SK-MEL-5 (cell line): ENCODE results near the gene APBB1IP. TPM values are rescaled to one million over a fixed set of nuclear protein-coding genes. Genes with fewer than 3 reads are reported as not detected.

Source experiments
- DNase-seq: peaks from one replicate; pipeline ENCODE4 v3.0.0-alpha.2; 2016; ENCODE audit warnings: low read depth, low spot score
- in situ Hi-C: cut with HindIII; loops from 2 replicates; pipeline ENCODE4 v1.10.0; 2016; ENCODE audit warnings: low sequenced_read_pairs, high pct_unique_total_duplicates, low pct_unique_long_range_greater_than_20kb
- total RNA-seq: library from RNA; depleted of rRNA; stranded (reverse); fragments of >200 nt; shearing (Covaris generic); gene quantifications from 2 replicates; pipeline ENCODE4 v1.2.3, GENCODE V29; 2014

Gene APBB1IP
- total RNA-seq, 1 experiment from 2014 or later: not detected

- no peak for DNase-seq
- in situ Hi-C loops: no loop called here
These were observed 597 bp downstream of the APBB1IP start for GRCh38 chr10:26438534-26439341.

- in situ Hi-C loops: no loop called here
- DNase-seq: no peak
These were observed 1.4 kb downstream of the APBB1IP start for GRCh38 chr10:26439406-26440087.

GRCh38 chr10:26440088-26440470 is 1.9 kb downstream of the APBB1IP start:
- DNase-seq: no peak

GRCh38 chr10:26441491-26442214 is 3.5 kb downstream of the APBB1IP start:
- in situ Hi-C loops: no loop called here
- no peak for DNase-seq

More at GRCh38 chr10:26440088-26440470, 1.9 kb downstream of the APBB1IP start:
- in situ Hi-C loops: no loop called here

GRCh38 chr10:26445411-26446031 is 7.4 kb downstream of the APBB1IP start:
- in situ Hi-C loops: no loop called here
- DNase-seq: no peak

GRCh38 chr10:26446258-26446657 is 8.1 kb downstream of the APBB1IP start:
- in situ Hi-C loops: no loop called here
- DNase-seq: no peak

- in situ Hi-C loops: no loop called here
- no peak for DNase-seq
These were observed 10.2 kb downstream of the APBB1IP start for GRCh38 chr10:26448292-26448691.

GRCh38 chr10:26448706-26449435 is 10.7 kb downstream of the APBB1IP start:
- DNase-seq: no peak
- in situ Hi-C loops: no loop called here

- in situ Hi-C loops: no loop called here
- no peak for DNase-seq
These were observed 11.6 kb downstream of the APBB1IP start for GRCh38 chr10:26449726-26450125.

- DNase-seq: no peak
- in situ Hi-C loops: no loop called here
These were observed 13.8 kb downstream of the APBB1IP start for GRCh38 chr10:26451903-26452302.

GRCh38 chr10:26453850-26454249 is 15.7 kb downstream of the APBB1IP start:
- in situ Hi-C loops: no loop called here
- DNase-seq: no peak

- in situ Hi-C loops: no loop called here
- no peak for DNase-seq
These were observed 16.8 kb downstream of the APBB1IP start for GRCh38 chr10:26454891-26455290.

GRCh38 chr10:26455567-26456315 is 17.6 kb downstream of the APBB1IP start:
- in situ Hi-C loops: no loop called here
- DNase-seq: no peak

- DNase-seq: no peak
- in situ Hi-C loops: no loop called here
These were observed 18.9 kb downstream of the APBB1IP start for GRCh38 chr10:26457088-26457487.

GRCh38 chr10:26460736-26461135 is 22.6 kb downstream of the APBB1IP start:
- in situ Hi-C loops: no loop called here
- no peak for DNase-seq

- in situ Hi-C loops: no loop called here
These were observed 25.8 kb downstream of the APBB1IP start for GRCh38 chr10:26463986-26464385.

More at GRCh38 chr10:26463986-26464385, 25.8 kb downstream of the APBB1IP start:
- no peak for DNase-seq
